Amniotic epithelial cell (primary cell): Measurements from ENCODE around the gene CCNJ.

Experiments used
- DNase-seq: peaks from one replicate; pipeline ENCODE4 v3.0.0-alpha.2; 2010; ENCODE audit warnings: low read depth

Gene CCNJ

DNA sequence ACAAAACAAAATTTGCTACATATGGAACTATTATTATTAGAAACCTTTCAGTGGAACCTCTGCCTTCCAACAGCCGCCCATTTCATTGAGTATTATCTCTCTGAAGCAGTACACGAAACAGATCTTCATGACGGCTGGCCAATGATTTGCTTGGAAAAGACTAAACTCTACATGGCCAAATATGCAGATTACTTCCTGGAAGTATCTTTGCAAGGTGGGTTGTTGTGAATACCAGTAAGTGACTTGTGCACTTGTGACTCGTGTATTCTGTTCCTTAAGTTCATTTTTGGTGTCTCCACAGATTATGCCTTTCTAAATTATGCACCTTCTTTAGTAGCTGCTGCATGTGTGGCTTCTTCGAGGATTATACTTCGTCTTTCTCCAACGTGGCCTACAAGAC, 13.4 kb downstream of the CCNJ start:
- no peak for DNase-seq

DNA sequence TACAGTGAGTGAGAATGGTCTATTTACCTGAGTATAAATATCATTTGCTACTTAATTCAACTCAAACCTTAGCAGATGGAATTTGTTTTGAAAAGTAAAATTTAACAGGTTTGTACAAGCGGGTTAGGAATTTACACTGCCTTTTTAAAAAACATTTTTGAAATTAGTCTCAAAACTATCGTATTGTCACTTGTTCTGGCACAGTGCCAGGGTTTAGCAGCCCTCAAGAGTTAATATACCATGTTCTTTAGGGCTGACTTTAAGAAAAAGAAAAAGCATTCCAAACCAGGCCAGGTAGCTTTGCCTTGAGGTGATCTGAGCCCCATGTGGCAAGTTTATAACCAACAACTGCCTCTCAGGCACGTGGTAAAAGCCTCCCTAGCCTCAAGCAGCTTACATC, 17.8 kb downstream of the CCNJ start:
- DNase-seq, result no peak

DNA sequence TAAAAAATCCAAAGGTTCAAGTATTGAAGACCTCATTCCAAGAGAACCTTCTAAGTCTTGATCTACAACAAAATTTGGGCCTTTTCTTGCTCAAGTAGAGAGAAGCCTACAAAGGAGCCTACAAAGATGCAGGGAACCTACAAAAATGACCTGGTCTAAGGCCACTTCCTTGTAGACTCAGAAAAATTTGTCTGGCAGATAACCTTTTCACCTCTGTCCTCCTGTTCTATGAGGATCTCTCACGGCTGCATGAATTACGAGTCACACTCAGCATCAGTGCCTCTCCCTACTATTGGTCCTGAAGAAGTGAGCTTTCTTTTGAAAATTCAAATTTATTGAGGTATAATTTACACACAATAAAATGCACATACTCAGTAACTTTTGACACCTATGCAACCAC, 29.3 kb downstream of the CCNJ start:
- DNase-seq, result peak; percentile 48

GRCh38 chr10:96073722-96074121, 30.3 kb downstream of the CCNJ start:
- peak; percentile 99 for DNase-seq

- no peak for DNase-seq
Observed at GRCh38 chr10:96074776-96075175, 31.4 kb downstream of the CCNJ start.

DNA sequence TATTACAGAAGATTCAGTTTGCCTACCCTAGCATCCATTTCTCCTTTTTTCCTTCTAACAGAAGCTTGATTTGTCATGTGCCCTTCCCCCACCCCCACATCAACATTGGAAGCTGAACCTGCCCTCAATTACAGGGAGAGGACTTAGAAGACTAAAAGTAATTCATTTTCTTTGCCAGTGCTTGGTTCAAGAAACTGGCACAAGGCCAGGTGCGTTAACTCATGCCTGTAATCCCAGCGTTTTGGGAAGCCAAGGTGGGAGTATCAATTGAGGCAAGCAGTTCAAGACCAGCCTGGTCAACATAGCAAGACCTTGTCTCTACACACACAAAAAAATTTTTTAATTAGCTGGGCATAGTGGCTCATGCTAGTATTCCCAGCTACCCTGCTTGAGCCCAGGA, 32.6 kb downstream of the CCNJ start:
- DNase-seq, result no peak

- no peak for DNase-seq
Observed at GRCh38 chr10:96077156-96077555, 33.8 kb downstream of the CCNJ start.

GRCh38 chr10:96082153-96082552, 38.8 kb downstream of the CCNJ start:
- DNase-seq, result no peak

DNA sequence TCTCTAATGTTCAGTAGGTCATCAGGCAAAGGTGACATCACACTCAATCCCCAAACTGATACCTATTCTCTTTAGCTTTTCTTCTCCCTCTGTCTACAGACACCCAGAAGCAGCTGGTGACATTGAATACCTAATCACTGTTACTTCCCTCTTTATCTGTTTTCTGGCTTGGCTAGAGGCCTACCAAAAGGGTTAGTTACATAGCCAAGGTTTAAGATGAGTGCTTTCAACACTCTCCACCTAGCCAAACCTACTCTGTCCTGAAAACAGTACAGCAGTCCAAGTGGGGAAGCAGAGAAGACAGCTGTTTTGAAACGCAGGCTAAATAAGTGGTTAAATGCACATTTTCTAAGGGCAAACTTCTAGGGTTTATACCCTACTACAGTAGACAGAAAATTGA, 39.4 kb downstream of the CCNJ start:
- no peak for DNase-seq

DNA sequence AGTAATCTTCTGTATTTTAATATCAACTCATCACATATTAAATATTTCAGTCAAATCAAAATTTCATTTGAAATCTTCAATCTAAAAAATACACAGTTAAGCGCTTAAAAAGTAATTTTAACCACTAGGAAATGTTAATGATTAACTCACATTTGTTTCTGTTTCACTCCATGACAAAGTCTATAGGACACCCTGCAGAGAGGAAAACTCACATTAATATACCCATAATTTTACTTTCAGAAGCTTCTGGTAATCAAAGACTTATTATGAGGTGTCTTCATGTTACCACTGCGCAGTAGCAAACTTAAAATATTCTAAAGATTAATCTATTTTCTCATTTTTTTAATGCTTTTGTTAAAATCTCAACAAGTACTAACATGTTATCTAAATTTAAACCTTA, 45.7 kb downstream of the CCNJ start:
- no peak for DNase-seq

GRCh38 chr10:96089670-96090462, 46.5 kb downstream of the CCNJ start:
- DNase-seq, result peak; percentile 97

- no peak for DNase-seq
Observed at GRCh38 chr10:96090463-96090800, 47.0 kb downstream of the CCNJ start.

DNA sequence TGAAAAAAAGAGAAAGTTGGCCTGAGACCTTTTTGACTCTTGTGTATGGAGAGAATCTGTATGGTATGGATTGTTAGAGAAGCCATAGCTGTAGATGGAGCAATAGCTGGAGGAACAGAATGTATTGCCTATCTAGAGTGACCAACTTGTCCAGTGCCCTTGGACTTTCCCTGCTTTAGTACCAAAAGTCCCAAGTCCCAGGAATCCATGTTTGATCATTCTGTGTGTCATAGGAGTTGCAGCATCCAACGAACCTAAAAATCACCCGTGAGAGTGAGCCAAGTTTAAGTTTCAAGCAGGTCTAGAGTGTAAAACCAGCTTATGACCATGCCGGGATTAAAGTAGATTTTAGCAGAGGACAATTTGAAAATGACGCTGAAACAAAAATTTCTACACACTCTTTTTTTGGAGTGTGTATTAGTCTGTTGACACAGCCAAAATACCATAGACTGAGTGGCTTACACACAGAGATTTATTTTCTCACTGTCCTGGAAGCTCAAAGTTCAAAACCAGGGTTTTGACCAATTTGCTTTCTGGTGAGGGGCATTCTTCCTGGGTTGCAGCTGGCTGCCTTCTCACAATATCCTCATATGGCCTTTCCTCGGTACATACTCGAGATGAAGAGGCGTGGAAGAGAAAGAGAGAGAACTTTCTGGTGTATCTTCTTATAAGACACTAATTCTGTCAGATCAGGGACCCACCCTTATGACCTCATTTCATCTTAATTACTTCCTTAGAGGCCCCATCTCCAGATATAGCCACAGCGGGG, 49.8 kb downstream of the CCNJ start:
- no peak for DNase-seq

GRCh38 chr10:96093948-96094347, 50.6 kb downstream of the CCNJ start:
- DNase-seq, result no peak

DNA sequence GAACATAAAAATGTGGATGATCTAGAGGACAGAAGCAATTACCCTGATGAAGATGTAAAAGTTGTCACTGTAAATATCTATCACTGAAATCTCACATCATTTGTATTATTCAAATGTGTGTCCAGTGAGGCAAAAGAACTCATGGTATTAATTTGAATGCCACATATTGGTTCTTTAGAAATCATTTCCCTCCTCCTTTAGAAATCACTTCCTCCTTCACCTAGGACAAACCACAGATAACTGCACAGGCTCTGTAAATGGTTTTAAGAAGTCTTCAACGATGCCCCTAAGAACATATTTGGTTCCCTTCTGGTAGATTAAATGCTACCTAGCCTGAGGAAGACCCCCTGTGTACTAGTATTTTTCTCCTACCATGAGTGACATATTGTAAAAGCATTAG, 53.6 kb downstream of the CCNJ start:
- DNase-seq, result no peak

DNA sequence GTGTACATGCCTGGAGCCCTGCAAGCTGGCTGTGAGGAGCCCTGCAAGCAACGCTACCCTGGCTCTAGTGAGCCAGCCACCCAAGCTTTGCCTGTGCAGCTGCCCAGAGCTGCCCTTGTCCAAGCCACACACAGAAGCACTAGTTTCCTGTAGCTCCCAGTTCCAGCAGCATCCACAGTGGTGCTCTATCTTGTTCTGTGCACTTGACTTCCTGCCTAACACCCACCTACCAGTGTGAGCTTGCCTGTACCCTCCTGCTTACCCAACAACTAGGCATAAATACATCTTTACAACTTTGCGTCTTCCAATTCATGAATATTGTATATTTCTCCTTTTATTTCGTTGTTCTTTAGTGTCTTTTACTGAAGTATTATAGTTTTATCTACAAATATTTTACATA, 54.5 kb downstream of the CCNJ start:
- DNase-seq, result no peak

DNA sequence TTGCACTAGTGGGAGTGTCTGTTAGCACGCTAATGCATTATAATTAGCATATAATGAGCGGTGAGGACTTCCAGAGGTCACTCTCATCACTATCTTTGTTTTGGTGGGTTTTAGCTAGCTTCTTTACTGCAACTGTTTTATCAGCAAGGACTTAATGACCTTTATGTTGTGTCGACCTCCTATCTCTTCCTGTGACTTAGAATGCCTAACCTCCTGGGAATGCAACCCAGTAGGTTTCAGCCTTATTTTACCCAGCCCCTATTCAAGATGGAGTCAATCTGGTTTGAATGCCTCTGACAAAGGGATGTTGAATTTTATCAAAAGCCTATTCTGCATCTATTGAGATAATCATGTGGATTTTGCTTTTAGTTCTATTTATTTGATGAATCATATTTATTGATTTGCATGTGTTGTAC, 64.2 kb downstream of the CCNJ start:
- no peak for DNase-seq
